Fibroblast of skin of right quadriceps (primary cell): ENCODE results near the gene GLDC.

Source experiments
- DNase-seq: peaks from one replicate; pipeline ENCODE4 v3.0.0-alpha.2; 2013

GLDC gene

DNA sequence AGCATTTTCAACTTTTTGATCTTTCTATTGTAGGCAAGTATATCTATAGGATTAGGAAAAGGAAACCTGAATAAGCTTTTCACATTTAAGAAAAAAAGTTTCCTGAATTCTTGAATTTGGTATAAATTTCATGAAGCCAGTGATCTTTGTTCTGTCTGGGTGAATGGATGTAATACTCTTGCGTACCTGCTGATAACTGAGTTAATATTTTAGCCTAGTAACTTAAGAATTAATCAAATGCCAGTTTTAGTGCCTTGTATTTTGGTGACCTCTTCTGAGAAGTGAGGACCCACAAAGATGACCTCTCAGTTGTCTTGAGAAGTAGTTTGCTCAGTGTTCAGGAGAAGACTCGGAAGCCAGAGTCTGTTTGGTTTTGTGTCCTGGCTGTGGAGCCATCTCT is 154.7 kb downstream of the GLDC start:
- no peak for DNase-seq

DNA sequence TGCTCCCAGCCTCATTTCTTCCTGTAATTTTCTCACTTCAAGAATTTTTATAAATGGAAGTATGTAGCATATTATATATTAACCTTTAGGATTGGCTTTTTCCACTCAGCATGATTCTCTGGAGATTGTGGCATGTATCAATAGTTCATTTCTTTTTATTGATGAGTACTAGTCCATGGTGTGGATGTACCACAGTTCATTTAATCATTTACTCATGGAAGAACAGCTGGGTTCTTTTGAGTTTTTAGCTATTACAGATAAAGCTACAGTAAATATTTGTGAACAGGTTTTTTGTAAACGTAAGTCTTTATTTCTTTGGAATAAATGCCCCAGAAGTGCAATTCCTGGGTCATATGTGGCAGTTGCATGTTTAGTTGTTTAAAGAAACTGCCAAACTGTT is 156.4 kb downstream of the GLDC start:
- no peak for DNase-seq

DNA sequence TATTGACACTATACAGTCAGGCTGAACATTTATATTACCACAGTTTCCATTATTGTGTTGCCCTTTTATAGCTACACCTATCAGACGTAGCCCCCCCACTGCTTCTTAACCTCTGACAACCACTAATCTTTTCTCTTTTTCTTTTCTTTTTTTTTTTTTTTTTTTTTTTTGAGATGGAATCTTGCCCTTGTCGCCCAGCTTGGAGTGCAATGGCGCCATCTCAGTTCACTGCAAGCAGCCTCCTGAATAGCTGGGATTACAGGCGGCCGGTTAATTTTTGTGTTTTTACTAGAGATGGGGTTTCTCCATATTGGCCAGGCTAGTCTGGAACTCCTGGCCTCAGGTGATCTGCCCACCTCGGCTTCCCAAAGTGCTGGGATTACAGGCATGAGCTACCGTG is 157.1 kb downstream of the GLDC start:
- no peak for DNase-seq

DNA sequence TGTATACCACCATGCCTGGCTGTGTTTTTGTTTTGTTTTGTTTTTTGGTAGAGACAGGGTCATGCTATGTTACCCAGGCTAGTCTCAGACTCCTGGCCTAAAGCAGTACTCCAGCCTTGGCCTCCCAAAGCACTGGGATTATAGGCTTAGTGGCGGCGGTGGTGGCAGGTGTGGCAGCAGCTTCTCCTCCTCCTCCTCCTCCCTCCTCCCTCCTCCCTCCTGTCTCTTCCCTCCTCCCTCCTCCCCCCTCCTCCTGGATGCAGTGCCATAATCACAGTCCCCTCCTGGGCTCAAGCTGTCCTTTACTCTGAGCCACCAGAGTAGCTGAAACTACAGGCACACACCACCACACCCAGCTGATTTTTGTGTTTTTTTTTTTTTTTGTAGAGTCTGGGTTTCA is 161.3 kb downstream of the GLDC start:
- DNase-seq, result no peak
